T1000 (cell line): ENCODE results near the gene TFR2.

Experiments used
- DNase-seq: peaks from one replicate; lab custom pipeline; 2025; ENCODE audit warnings: mixed read lengths; lab: John Stamatoyannopoulos, UW

Gene TFR2

DNA sequence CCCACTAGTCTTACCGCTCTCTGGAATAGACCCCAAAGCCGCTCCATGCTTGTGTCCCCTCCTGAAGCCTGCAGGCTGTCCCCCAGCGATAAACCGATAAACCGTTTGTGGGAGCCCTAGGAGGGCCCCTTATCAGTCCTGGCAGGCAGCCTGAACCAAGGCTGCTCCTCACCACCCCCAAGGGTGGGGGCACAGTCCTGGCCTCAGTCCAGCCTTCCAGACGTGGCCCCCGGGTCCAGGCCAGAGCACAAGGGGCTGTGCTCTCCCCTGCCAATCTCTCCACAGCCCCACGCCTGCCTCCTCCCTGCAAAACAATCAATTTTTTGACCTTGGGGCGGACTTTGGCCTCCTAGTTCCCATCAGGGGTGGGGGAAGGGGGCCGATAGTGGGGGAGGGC is at the start of gene TFR2:
TSS of gene TFR2 (minus strand) at position 90 of the 397 bp plus-strand sequence. CDS start at position 47, 43 bp downstream.
- no peak for DNase-seq

DNA sequence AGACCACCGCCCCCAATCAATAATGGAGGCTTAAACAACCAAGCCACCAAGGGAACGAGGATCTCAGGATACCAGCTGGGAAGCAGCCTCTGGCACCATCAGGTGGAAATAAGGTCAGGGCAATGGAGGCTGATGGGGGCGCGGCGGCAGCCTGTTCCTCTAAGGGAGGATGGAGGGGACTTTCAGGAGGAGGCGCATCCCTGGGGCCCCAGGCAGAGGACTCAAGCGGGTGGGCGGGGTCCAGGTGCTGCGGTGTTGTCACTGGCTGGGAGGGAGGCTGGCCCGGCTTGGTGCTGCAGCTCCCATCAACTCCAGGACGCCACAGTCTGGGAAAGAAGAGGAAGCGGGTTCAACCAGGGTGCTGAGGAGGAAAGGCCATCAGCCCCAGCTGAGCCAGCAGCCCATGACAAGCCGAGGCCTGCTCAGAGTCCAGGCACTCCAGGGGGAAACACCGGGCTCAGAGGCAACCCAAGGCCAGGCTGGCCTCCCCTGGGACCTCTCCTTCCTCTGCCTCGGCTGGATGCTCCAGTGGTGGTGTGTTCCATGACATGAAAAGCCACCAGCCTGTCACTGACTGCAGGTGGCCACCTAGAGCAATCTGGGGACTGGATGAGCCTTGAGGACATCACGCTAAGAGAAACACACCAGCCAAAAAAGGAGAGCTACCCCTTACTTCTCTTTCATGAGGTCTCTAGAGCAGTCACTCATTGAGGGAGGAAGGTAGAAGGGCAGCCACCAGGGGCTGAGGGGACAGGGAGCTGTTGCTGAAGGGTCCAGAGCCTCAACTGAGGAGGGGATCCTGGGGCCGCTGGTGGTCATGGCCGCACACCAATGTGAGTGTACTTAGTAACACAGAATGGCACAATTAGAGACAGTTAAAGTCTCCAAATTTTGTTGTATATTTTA is 48.1 kb upstream of the TFR2 start:
- no peak for DNase-seq

DNA sequence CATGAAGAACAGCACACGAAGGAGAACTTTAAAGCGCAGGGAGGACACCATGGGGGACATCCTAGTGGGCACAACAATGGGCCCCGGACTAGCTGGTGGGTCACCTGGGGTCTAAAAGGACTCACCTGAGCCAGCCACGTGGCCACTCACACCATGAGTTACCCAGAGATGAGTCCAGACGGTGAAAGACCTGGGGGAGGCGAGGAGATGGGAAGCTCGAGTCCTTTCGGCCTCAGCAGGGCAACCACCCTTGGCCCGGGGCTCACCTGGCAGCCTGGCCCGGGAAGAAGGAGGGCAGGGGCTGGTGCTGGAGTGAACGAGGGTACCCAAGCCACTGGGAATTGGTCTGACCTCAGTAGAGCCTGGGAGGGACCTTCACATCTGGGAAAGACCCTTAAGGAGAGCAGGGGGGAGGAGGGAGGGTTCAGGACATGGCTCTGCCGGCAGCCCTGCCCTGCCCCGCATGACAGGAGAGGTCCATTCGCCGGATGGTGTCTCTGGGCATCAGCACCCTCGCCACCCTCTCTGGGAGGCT is 47.0 kb upstream of the TFR2 start:
- no peak for DNase-seq

DNA sequence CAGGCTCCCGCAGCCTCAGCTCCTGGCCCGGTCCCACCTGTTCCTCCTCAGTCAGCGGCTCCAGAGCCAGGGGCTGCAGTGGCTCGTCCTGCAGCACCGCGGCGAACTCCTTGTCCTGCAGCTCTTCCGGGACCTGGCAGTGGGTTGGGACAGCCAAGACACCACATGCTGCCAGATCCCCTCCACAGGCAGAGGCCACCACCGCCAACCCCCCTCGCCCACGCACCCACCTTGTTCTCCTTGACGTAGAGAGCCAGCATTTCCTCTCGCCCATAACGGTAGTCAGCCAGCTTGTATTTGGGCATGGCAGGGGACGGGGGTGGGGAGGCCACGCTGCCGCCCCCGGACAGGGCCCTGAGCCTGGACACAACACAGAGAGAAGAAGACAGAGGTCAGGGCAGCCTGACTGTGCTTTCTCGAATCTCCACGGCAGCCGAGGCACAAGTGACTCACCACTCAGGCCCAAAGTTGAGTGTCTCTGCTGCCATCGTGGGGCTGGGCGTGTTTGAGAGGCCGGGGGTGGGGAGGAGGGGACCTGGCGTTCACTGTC is 46.5 kb upstream of the TFR2 start:
- DNase-seq = no peak

DNA sequence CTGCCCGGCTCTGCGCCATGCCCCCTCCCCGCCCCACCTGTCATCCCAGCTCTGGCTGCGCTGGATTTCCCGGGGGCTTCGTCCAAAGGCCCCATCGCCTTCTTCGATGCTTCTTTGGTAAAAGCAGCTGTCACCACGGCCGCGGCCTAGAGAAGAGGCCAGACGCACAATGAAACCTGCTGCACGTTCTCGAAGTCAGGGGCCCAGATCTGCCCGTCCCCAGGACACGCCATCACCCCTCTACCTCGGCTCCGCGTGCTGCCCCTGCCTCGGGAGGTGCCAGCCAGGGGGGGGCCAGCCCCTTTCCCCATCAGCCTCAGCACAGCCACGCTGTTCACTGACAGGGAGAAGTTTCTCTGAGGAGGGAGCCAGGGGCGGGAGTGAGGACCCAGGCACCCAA is 45.9 kb upstream of the TFR2 start:
- no peak for DNase-seq

DNA sequence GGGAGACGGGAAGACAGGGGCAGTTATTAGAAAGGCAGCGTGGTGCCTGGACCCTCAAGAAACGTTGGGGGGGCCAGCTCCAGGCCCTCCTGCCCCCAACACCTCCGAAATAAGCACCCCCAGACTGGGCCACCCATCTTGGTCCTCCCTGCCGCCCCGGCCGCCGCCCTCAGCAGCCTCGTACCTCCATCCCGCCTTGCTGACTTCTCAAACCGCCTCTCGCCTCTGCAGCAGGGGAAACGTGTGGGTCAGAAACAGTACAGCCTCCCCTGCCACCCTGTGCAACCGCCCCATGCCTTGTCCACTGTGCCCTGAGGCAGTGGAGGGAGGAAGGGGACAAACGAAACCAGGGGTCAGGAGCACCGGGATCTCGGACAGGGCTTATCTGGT is 45.5 kb upstream of the TFR2 start:
- no peak for DNase-seq

DNA sequence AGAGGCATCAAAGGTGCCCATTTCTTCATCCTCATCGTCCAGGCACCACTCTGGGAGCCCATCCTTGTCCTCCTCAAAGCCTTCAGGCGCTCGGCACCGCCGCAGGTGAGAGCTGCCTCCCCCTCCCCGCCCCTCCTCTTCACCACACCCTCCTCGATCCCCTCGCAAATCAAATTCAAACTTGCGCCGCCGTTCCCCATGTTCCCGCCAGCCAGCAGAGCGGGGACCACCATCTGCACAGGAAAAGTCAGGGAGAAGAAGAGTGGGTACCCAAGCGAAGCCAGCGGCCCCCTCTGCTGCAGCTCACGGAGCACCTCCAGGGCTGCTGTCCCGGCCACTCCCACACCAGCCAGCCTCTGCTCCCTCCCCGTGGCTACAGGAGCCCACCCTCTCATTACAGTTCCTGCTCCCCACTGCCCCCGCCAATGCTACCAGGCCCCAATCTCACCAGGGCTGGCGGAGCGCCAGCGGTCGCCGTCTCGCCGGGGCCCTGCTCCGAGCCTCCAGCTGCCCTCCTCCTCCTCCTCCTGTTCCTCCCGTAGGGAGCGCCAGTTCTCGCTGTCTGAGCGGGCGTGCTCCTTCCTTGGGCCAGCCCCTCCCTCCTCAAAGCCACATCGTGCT is 45.0 kb upstream of the TFR2 start:
- no peak for DNase-seq

DNA sequence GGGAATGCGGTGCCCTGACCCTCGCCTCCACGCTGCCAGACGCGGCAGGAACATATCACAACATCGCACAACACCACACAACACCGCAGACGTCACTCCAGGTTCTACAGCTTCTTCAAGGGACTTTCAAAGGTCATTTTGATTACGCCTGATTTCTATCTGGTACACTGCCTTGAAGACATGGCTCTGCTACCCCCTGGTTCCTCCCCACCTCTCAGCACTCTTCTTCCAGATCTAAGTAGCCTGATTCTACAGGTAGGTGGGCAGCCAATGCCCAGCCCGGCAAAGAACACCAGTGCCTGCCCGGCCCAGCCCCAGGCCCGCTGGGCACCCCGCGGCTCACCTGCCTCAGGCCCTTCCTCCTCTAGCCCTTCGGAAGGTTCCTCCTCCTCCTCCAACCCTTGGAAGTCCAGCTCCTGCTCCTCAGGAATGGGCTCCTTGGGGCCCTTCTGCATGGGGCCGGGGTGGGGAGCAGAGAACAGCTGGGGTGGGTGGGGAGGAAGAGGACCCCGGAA is 44.3 kb upstream of the TFR2 start:
- no peak for DNase-seq

DNA sequence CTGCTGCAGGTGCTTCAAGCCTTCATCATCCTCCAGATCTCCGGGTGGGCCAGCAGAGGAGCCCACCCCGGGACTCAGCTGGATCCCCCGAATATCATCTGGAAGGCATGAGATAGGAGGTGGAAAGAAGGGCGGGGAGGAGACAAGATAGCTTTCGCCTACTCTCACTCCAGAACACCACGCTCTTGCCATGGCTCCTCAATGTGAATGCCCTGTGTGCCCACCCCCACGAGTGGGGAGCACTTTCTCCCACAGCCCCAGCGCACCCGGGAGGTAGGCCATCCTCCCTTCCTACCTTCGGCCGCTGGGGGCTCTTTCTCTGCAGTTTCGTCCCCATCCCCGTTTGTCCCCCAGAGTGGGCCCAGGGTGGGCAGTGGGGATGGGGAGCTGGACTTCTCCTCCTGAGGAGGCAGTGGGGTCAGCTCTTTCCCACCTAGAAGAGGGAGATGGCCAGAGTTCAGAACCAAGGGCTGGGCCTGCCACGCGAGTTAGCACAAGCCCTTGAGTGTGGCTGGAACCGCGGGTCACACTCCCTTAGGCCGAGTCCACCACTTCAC is 43.8 kb upstream of the TFR2 start:
- DNase-seq = no peak

DNA sequence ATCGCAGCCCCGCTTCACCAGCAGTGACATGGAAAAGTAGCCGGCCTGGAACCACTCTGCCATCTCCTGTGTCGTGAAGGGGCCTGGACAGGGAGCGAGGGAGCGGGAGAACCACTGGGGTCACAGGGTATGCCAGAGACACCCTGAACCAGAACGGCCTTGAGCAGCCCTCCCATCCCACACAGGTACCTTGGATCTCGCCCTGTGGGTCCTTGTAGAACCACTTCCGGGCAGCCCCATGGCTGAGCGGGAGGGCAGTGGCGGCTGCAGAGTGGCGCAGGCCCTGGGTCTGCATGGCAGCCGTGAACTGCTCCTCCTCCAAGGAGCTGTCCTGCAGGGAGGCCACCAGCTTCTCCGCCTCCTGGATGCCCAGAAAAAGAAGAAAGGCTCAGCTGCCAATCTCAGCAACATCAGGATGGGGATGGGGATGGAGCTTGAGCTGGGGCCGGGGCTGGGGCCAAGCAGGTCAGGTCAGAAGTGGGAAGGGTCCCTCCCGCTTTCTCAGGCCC is 43.2 kb upstream of the TFR2 start:
- no peak for DNase-seq

DNA sequence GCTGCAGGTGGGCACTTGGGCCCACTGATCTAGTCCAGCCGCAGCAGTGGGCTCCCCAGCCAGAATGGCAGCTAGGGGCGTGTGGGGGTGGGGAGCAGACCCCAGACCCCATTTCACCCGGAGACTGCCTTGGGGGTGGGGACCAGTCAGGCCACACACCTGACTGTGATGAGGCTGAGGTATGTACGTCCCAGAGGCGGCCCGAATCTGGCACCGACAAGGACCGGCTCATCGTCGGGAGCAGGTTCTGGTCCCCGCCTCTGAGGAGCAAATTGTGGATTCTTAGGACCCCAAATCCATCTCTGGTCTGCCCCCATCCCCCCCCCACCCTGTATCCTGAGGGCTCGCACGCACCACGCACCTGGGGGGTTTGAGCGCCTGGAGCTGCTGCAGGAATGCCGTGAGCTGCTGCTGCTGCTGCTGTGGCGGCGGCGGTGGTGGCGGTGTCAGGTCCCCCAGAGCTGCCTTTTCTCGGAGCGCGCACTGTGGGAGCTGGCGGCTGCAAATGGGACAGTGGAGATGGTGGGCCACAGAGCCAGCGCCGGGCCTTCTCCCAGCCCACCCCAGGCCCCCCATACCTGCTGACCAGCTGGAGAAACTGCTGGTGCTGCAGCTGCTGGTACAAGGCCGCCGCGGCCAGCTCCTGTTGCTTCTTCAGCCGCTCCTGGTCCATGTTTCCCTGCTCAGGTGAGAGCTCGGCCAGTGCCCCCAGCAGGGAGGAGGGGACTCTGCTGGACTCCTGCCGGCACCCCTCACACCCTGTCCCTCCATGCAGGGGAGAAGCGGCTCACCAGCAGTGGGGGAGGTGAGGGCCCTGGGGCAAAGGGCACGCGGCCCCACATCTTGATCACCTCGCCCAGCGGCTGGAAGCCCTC is 42.5 kb upstream of the TFR2 start:
- DNase-seq = no peak

DNA sequence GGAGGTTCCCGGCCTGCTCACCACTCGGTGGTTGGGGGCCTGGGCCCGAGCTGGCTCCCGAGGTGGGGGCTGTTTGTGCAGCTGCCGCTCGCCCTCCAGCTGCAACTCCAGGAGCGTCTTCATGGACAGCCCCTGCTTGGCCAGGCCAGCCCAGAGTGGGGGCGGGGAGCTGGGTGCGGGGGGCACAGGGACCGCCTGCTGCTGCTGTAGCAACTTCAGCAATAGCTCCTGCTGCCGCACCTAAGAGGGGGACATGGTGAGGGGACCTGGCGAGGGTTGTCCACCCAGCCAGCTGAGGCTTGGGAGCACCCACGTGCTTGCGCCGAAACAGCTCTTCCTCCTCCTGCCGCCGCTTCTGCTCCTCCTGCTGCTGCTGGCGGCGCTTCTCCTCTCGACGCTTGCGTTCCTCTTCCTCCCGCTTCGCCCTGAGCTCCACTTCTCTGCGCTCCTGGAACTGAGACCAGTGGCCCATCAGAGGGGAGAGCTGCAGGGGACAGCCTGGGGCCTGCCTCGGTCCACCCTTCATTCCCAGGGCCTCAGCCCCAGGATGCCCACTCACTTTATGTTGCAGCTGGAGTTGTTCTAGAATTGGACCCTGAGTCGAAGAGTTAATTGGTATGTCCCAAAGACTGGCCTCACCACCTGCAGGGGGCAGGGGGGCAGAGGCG is 41.8 kb upstream of the TFR2 start:
- DNase-seq = no peak

DNA sequence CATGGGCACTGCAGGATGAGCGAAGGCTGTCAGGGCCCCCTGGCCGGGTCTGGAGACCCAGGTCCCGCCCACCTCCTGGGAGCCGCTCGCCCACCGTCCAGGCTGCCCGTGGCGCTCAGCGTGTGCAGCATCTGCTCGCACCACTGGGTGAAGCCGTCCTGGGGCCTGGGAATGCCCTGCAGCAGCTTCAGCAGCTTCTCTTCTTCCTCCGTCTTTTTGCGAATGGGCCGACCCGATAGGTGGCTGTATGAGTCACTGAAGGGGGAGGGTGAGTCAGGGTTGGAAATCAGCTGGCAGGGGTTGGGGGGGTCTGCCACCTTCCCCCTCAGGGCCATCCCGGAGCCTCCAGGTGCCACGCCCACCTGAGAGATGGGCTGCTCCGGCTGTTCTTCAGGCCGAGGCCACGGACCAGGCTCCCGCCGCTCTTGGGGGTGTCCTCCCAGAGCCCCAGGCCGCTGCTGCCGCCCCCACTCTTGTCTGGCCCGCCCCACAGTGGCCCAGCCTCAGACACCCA is 40.9 kb upstream of the TFR2 start:
- peak; percentile 24 for DNase-seq

DNA sequence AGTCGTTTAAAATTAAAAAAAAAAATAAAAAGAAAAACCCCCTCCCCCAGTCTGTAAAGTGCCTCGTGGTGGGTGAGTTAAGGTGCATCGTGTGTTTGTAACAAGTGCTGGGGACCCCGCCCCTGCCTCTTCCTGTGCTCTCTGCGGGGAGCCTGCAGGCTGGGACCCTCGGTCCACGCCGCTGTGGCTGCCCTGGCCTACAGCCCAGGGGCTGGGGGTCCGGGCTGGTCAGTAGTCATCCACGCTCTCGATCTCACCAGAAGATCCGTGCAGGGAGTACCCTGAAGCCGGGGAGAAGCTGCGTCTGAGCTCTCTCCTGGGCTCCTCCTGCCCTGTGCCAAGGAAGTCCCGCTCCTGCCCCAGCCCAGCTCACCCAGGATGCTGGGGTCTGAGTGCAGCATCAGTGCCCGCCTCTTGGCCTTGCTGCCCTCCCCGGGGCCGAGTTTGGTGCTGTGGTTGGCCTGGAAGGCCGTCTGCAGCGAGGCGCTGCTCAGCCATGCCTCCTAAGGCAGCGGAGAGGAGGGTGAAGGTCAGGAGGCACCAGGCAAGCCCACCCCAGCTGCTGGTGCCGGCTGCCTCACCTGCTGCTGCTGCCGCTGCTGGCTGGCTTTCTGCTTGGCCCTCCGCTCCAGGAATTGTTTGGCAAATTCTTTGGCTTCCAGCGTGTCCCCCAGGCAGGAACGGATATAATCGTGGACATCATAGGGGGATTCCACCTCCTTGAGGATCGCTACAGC is 40.3 kb upstream of the TFR2 start:
- DNase-seq = no peak

DNA sequence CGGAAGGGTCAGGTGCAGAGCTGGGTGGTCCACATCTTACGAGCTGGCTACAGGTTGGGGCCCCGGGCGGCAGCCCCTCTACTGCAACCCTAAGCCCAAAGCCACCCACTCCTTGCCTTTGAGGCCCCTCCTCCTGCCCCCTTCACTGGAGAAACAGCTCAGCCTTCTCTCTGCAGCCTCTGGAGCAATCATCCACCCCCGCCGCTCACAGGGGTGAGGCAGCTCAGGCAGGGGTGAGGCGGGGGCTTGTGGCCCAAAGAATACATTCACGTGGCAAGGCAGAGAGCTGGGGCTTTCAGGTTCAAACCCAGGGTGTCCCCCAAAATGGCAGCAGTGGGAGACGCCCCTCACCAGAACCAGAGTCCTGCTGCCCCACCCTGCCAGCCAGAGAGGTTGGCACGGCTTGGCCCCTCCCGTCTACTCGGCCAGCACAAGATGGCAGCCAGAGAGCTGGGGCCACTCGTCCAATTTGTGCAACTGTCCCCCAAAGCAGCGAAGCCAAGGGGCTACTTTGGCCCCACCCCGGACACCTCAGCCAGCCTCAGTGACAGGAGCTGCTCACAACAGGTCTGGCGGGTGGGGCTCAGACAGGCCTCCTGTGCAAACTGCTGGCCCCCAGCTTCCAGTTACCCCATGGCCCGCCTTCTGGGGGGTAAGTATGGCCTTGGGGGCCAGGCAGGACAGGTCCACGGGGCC is 39.4 kb upstream of the TFR2 start:
- no peak for DNase-seq

DNA sequence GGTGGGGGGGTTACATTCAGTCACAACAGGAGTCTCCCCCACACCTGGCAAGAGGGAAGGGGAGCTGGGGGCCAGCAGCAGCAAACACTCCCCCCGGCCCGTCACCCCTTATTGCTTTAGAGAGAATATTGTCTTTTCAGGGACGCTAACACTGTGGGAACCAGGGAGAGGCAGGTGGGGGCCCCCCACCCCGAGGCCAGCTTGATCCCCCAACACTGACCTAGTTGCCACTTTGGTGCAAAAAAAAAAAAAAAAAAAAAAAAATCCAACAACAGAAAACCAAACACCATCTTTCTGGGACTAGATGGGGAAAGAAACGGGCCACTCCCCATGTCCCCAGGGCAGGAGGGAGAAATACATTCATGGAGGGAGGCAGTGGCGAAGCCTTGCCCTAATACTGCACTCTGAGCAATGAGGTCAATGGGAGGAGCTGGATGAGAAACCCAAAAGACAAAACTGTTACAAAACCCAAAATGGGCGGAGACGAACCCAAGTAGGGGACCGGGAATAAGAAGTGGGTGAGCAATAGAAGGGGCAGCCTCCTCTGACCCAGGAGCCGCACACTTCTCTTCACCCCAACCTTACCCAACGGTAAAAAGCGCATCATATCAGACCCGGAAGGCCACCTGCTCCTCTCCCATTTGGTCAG is 38.7 kb upstream of the TFR2 start:
- no peak for DNase-seq

DNA sequence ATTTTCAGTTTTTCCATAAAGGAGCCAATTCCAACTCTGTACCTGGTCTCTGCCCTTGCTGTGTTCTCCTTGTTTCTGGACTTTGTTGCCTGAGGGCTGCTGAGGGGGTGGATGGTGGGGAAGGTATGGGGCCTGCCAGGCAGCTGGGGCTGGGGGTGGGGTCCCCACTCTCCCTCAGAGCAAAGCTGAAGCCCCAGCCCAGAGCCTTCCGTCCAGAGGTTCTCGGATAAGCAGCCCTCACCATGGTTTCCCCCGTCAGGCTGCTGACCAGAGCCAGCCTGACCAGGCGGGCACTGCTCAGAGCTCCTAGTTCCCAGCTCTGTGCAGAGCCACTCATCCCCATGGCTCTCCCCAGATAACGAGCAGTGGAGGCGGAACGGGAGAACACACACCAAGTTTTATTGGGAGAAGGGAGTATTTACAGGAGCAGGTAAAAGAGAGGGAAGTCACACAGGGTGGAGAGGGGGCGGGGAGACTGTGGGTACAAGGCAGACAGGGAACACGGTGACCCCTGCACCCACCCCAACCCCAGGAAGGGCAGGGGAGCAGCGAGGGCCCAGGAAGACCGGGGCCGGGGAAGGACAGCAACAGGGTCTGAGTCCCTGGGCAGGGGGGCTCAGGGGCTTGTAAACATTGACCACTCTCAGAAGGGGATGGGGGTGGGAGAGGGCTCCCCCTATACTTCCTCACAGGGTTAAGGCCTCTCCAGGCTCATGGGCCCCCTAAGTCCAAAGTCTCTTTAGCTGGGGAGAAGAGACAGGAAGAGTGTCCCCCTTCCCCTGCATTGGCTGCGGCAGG is 38.0 kb upstream of the TFR2 start:
- no peak for DNase-seq
